HG02623 (cell line): ENCODE results near the gene AMBRA1.

Experiments
- ATAC-seq: cut with Tn5 transposase; IDR thresholded peaks from one replicate; pipeline ENCODE4 v1.9.1; 2021; ENCODE audit warnings: moderate library complexity; ENCODE audit not compliant: unreplicated experiment

Gene AMBRA1

DNA sequence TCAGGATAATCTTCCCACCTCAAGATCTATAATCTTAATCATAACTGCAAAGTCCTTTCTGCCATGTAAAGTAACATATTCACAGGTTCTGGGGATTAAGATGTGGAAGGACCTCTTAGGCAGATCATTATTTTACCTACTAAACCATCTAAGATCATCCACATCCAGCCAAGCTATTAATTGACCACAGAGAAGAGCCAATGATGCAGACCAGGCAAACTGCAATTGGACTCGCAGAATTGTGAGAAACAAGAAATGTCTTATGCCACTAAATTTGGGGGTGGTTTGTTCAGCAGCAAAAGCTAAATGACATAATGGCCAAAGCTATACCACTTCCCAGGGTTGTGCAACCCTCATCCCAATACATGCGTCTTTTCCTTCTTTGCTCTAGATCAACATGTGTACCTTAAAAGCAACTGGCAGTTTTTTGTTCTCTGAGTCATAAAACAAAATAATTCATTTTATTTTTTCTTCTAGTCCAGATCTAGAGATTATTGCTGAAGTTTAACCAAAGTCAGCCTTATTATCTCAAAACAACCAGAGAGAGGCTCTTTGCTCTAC, 113.6 kb downstream of the AMBRA1 start:
- no peak for ATAC-seq

DNA sequence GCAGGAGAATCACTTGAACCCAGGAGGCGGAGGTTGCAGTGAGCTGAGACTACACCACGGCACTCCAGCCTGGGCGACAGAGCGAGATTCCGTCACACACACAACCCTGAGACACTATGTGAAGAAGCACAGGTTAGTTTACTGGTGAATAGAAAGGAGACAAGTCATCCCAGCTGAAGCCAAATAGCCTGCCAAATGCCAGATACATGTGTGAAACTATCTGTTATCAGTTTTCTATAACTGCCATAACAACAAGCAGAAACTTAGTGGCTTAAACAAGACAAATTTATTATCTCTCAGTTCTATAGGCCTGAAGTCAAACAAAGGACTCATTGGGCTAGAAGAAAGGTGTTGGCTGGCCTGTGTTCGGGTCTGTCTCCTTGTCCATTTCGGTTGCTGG, 114.2 kb downstream of the AMBRA1 start:
- ATAC-seq: no peak

DNA sequence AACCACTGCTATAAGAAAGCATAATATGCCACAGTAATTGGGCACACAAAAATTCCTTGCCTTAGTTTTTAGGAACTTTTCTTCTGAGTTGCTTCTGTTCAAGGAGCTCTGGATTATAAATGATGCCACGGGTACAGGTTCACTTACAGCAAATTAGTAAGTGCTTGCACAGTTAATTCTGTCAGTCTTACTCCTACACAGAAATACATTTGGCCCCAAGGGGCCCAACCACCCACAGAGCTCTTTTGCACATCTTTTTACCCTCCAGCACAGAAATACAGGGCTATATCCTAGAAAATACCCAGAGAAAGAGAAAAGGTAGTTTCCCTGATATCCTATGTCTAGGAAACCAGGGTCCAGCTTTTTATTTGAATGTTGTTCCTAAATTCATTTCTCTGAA, 115.6 kb downstream of the AMBRA1 start:
- no peak for ATAC-seq

DNA sequence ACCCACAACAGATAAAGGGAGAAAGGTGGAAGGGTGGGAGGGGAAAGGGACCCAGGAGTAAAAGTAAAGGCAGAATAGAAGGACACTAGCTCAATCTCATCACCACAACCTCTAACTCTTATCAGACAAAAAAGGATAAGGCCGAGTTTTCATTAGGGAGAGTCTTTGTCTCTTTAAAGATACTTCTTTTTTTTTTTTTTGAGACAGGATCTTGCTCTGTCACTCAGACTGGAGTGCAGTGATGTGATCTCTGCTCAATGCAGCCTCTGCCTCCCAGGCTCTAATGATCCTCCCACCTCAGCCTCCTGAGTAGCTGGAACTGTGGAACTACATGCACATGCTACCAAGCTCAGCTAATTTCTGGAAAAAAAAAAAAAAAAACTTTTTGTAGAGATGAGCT, 116.7 kb downstream of the AMBRA1 start:
- ATAC-seq: no peak

DNA sequence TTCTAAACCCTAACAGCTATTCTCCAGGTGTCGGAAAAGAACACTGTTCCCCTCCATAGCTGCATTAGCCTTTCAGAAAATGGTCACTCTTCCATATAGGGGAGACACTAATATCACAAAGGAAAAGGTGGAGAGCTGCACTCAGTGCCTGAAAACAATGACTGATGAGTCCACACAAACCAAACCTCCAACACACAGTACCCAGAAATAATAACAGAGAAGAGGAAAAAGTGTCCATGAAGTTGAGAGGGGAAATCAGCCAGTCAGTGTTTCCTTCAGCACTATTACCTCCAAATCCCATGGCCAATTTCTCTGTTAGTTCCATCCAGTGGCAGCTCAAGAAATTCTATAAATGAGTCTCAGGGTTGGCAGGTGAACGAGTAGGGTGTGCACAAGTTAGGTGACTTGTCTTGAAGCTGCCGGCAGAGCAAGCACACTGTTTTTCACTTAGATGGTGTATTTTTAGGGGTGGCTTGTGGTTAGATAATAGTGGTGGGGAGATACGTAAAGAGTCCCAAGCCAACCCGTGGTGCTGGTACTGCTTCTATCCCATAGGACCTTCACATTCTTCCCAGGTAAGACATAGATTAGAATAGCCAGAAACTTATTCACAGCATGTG, 117.8 kb downstream of the AMBRA1 start:
- ATAC-seq: no peak

DNA sequence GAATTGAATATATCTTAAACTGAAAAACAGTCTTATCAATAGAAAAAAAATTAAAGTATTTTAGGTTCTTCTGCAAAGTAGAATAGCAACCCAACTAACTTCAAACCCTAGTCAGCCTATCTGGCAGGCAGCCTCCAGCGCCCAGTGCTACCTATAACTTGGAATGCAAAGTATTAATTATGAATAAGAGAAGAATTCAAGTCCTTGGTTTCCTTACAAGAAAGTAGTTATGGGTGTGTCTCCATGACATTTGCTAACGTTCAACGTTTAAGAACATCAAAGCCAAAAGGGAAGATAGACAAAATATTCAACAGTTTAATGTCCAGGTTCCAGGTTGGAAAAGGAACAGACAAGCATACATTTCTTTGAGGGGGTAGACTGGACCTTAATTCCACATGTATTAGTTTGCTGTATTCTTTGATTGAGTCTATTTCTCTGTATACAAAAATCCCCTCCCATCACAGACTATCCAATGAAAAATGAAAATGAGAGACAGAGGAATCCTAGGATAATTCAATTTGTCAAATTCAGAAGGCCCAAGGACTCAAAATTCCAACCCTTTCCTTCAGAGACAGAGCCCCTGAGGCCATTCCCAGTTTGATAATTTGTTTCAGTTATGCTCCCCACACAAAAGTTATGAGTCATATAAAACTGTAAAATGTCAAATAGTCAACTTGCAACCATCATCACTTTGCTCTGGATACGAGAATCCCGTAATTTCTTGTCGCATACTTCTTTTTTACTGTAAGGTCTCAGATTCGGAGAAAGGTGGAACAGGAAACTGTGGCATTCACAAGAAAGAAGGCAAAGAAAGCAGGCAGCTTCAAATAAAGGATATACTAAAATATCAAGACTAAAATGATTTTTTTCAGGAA, 118.5 kb downstream of the AMBRA1 start:
- ATAC-seq: no peak

DNA sequence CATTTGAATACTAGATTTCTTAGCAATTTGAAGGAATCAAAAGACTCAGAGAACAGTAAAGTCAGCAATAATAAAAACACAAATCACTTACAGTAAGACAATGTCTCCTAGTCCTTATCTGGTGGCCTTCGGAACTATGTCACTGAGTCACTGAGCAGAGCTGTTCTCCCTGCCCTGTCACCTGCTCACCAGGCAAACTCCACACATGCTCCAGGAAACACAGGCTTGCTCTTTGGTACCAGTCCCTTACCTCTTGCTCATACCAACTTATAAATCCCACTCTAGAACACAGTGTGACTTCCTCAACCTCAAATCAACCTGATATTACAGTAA, 121.2 kb downstream of the AMBRA1 start:
- no peak for ATAC-seq

DNA sequence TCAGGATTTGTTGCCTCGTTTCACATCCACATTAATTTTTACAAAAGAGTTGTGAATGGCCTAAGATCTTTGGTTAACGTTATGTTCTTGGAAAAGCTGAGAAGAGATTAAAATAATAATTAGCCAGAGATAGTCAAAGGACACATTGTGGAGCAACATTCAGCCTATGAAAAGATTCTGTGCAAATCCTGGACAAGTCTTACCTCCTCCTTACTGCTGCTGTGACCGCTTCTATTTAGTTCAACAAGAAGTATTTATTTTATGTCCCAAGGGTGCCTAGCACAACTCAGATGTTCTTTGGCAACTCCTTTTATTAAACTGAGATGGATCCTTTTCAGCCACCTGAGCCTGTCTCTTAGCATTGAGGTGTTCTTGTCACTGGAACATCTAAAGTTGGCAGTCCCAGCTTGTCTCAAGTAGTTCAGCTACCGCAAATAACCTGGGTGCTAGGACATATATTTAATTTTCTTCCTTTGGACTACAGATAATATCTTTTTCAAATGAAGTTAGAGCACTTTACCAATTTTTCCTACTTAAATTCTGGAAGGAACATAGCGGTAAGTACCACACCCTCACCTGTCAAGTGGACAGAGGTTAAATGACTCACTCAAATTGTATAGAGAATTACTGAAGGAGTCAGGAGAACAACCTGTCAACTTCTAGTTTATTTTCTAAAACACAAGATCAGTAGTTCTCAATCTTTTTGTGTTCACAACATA, 121.7 kb downstream of the AMBRA1 start:
- ATAC-seq: no peak

DNA sequence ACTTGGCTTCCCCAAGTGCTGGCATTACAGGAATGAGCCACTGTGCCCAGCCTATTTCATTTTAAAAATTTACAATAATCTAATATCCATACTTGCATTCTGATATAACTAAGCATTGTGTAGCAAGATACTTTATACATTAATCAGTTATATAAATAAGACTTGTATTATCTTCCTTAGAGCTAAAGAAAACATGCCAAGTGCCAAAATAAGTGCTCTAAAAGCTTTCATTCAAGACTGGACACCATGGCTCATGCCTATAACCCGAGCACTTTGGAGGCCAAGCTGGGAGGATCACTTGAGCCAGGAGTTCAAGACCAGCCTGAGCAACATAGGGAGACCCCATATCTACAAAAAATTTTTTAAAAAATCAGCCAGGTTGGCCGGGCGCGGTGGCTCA, 123.9 kb downstream of the AMBRA1 start:
- no peak for ATAC-seq

DNA sequence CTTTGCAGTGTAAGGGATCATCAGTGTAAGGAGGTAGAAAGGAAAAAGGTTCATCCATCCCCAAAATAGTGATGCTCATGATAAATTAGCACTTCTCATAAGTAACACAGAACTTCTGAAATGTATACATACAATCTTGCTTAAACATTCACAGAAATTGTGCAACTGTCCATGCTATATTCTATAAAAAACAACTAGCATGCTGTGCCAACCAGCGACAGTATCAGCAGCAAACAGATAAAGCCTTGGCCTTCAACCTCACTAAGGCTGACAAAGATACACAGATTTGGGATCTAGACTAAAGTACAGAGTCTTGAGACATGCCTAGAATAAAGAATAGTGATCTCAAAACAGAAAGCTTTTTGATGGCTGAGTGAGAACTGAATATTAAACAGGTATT, 128.1 kb downstream of the AMBRA1 start:
- no peak for ATAC-seq

DNA sequence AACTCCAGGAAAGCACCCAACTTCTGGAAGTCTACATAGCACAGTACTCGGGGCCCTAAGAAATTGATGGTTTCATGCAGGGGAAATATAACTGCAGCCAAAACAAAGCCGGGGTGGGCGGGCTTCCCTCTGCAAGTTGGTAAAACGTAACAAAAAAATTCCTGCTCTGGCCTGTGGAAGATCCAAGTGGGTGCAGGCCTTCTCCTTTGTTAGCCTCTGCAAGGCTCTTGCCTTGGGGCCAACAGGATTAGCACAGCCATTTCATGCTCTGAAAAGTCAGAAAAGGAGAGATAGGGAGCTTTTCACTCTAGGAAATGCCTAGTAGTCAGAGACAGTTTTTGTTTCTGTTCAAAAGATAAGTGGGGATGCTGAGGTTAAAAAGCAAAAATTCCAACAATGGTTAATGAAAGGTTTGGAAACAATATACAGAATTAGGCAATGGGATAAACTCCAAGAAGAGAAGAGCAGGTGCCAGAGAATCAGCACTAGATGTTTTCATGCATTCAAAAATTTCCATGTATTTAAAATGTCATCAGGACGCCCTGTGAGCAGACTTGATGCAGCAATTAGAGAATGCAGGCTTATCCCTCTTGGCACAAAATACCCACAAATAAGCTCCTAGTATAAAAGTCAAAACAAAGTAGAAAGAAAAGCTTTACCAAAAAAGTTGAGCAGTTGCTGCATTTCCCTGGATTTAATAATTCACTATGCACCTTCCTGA, 130.0 kb downstream of the AMBRA1 start:
- no peak for ATAC-seq

DNA sequence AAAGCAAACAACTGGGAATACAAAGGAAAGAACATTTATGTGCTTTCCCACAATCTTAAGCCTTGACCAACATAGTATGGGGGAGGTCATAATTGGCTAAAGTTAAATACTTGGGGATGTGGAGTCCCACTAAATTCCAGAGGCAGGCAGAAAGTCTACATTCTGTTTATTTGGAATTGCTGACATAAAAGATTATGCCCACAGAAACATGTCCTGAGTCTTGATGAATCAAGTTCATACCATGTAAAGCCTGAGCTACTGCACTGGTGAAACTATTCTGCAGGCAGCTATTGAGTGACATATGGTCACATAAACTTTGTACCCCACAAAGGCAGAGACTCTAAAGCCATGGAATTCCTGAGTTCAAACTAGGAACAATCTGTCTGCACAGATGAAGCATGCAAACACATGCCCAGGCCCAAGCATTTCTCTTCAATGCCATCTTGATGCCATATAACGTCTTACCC, 132.3 kb downstream of the AMBRA1 start:
- ATAC-seq: no peak

DNA sequence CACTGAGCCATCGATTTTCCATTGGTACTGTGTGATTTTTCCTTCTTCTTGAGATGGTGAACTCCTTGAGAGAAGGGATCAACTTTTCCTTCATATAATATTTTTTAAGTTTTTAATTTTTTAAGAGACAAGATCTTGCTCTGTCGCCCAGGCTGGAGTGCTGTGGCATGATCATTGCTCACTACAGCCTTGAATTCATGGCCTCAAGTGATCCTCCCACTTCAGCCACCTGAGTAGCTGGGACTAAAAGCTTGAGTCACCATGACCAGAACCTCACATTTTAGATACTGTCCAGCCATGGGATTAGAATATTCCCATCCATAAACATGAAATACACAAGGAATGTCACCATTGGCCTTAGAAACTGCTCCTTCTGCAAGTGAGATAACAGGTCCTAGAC, 135.3 kb downstream of the AMBRA1 start:
- ATAC-seq: no peak

DNA sequence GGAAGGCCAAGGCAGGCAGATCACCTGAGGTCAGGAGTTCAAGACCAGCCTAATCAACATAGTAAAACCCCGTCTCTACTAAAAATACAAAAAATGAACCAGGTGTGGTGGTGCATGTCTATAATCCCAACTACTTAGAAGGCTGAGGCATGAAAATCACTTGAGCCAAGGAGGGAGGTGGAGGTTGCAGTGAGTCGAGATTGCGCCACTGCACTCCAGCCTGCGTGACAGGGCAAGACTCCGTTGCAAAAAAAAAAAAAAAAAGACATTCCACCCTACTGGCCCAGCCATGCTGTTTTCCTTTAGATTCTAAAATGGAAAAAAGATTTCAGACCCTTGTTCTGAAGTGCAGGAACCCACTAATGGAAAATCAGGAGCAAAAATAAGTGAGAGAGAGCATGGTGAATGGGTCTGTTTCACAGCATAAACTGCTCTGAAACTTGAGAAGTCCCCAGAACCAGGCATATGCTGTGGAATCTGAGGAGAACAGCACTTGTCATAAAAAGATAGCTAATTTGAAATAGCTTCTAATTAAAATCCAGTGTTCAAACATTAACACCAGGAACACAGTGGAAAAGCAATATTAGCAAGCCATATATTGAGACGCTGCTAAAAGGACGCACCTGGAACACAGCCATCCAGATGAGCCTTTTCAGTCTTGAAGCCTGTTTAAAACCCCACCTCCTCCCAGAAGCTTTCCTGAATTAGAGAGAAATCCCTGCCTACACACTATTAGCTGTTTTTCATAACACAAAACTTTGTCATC, 136.0 kb downstream of the AMBRA1 start:
- ATAC-seq: no peak

DNA sequence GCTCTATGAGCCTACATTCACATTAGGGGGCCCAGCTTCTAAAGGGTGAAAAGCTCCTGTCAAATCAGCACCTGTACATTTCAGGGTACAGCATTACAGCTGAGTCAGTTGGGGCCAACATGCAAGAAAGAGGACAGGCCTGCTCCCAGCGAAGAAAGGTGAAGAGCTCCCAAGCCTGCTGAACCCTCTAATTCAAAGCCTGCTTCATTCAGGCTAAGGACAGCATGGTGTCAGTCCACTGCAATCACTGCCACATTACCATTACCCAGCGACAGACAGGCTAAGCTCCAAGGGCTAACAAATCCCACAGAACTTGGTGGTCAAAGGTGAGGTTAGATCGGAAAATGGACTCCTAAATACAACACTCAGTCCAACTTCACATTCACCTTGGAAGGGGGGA, 136.8 kb downstream of the AMBRA1 start:
- no peak for ATAC-seq

DNA sequence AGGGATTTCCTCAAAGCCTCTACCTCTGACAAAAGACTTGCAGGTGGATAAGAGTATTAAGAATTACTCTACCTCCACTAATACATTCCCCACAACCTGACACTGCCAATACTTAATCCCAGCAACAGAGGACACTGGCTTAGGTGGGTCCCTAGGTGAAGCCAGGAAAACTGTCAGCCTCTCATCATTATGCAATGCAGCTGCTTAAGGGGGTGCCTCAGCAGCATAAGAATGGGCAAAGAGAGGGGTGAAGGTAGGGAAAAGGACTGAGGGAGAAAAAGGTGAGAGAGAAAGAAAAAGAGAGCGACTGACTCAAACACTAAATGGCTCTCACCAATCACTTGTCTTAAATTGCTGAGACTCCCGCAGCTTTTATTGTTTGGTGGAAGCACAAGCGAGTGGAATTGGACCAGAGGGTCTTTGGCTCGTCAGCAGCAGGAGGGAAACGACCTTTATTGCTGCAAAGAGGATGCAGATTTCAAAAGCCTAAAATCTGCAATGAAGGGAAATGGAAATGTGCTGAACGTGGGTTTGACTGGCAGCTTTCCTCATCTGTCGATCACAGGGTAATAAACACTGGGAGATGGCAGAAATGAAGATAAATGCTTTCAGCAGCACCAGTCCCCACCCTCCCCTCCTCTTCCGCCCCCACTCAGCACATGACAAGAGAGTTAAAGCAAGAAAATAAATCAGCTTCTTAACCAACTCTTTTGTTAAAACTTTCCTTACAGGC, 137.4 kb downstream of the AMBRA1 start:
- no peak for ATAC-seq

DNA sequence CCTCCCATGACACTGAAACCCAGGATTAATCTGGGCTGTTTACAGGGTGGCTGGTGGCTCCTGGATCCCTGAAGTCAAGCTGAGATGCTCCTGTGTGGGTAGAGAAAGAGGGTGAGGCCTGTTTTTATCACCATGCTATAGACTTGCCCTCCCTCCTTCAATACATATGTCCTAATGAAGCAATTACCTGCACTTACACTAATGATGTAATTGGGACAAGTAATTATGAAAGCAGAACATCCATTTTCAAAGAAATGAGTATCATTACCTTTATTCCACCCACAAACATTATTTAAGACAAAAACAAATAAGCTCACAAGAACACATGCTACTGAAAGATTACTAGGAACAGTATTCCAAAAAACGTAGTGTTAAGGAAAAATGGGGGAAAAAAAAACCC, 138.0 kb downstream of the AMBRA1 start:
- ATAC-seq: no peak

DNA sequence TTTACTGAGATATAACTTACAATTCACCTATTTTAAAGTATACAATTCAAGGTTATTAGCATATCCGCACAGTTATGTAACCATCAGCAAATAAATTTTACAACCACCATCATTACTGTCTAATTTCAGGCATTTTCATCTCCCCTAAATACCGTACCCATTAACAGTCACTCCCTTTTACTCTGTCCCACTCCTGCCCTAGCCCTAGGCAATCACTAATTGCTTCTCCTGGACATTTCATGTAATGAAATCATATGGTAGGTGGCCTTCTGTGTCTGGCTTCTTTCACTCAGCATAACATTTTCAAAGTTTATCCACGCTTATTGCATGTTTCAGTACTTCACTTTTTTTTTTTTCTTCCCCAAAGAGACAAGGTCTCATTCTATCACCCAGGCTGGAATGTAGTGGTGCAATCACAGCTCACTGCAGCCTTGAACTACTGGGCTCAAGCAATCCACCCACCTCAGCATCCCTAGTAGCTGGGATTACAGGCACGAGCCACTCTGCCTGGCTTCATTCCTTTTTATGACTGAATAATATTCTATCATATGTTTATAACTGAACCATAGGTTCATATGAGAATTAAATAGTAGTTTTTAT, 140.8 kb downstream of the AMBRA1 start:
- ATAC-seq: no peak

DNA sequence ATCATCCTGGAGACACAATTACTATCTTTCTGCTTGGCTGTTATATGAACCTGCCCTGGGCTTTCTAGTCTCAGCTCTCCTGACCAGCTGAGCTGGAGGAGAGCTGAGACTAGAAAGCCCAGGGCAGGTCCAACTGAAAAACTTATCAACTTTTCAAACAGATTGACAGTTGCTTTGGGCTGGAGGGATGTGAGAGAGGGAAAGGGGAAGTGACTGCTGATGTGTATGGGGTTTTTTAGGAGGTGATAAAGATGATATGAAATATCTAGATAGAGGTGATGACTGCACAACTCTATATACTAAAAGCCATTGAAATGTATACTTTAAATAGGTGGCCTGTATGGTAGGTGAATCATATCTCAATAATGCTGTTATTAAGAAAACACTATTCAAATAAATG, 142.1 kb downstream of the AMBRA1 start:
- ATAC-seq: no peak
